T-cell (primary cell): ENCODE measurements around the gene CLCNKB. TPM values are rescaled to one million over a fixed set of nuclear protein-coding genes. Genes with fewer than 3 reads are reported as not detected.

Experiments
- ATAC-seq, 4 experiments: fragments of 200-7000 bp in 3 of 4; fragments of 150-1000 bp in 1 of 4; cut with Tn5 transposase; replicated peaks in 1 of 4; 1 replicate in 3 of 4; 2 replicates in 1 of 4; pipeline ENCODE4 v1.10.0; 2021; ENCODE audit warnings: moderate library complexity in 3 of 4, mild to moderate bottlenecking in 2 of 4, moderate number of reproducible peaks in 1 of 4
- CTCF ChIA-PET, 2 donors: fragments of 300-600 bp; sonication (Branson Sonifier 250); formaldehyde crosslinking; loops; one replicate each; lab custom pipeline; 2022; ENCODE audit warnings: antibody characterized with exemption in 2 of 2; lab: Charles Lee
- POLR2A ChIA-PET, 2 donors: fragments of 300-600 bp; sonication (Branson Sonifier 250); formaldehyde crosslinking; loops; one replicate each; lab custom pipeline; 2022; ENCODE audit warnings: antibody characterized with exemption in 2 of 2; lab: Charles Lee
- DNase-seq, 35 experiments: peaks; one replicate each; pipeline versions ENCODE4 v3.0.0 to v3.0.0-alpha.2; 2013 to 2023
- H3K27ac ChIP-seq: one replicate; pipeline ENCODE4 v1.5.1; 2013; ENCODE audit warnings: low read length
- H3K27me3 ChIP-seq, 2 experiments: replicated peaks in 1 of 2; 1 replicate in 1 of 2; 2 replicates in 1 of 2; pipeline versions ENCODE4 v1.6.1 to v1.7.0; 2013; ENCODE audit warnings: low read length in 1 of 2, mixed read lengths in 1 of 2; ENCODE audit not compliant: control insufficient read depth in 2 of 2, insufficient read depth in 2 of 2; ENCODE audit errors: extremely low read depth in 1 of 2
- H3K36me3 ChIP-seq, 2 donors: 1 replicate in 1 of 2; 2 replicates in 1 of 2; pipeline versions ENCODE4 v1.6.1 to v1.7.0; 2013; ENCODE audit warnings: low read length in 1 of 2; ENCODE audit not compliant: control insufficient read depth in 2 of 2, insufficient read depth in 1 of 2; ENCODE audit errors: extremely low read depth in 1 of 2
- H3K4me1 ChIP-seq, 2 experiments: 1 replicate in 1 of 2; 2 replicates in 1 of 2; pipeline versions ENCODE4 v1.6.1 to v1.7.0; 2013; ENCODE audit warnings: low read length in 2 of 2, mixed read lengths in 1 of 2; ENCODE audit not compliant: insufficient read depth in 2 of 2, control insufficient read depth in 1 of 2; ENCODE audit errors: extremely low read depth in 1 of 2
- H3K4me3 ChIP-seq, 2 donors: 1 replicate in 1 of 2; 2 replicates in 1 of 2; pipeline versions ENCODE4 v1.5.1 to v1.7.0; 2013; ENCODE audit warnings: mild to moderate bottlenecking in 2 of 2, low read length in 1 of 2, moderate library complexity in 1 of 2; ENCODE audit not compliant: control insufficient read depth in 1 of 2; ENCODE audit errors: extremely low read depth in 1 of 2
- H3K9me3 ChIP-seq: 2 replicates; pipeline ENCODE4 v1.7.0; 2013
- H3K27ac Mint-ChIP-seq, 2 donors: one replicate each; pipeline ENCODE4 v1.8.0; 2020 to 2021; ENCODE audit warnings: mild to moderate bottlenecking in 2 of 2, mixed read lengths in 2 of 2
- H3K27me3 Mint-ChIP-seq, 2 donors: one replicate each; pipeline ENCODE4 v1.8.0; 2021 to 2022; ENCODE audit warnings: mixed read lengths in 2 of 2
- H3K36me3 Mint-ChIP-seq: one replicate; pipeline ENCODE4 v1.8.0; 2021; ENCODE audit warnings: mixed read lengths
- H3K4me1 Mint-ChIP-seq, 3 donors: one replicate each; pipeline ENCODE4 v1.8.0; 2020 to 2022; ENCODE audit warnings: mixed read lengths in 3 of 3, mild to moderate bottlenecking in 1 of 3
- H3K4me3 Mint-ChIP-seq, 3 donors: one replicate each; pipeline ENCODE4 v1.8.0; 2020 to 2022; ENCODE audit warnings: mild to moderate bottlenecking in 3 of 3, mixed read lengths in 3 of 3, moderate library complexity in 3 of 3
- H3K9me3 Mint-ChIP-seq, 3 donors: one replicate each; pipeline ENCODE4 v1.8.0; 2020 to 2022; ENCODE audit warnings: mixed read lengths in 3 of 3
- WGBS: methylation state at CpG from one replicate; pipeline ENCODE4 v1.1.5; 2013; ENCODE audit warnings: missing lambda C conversion rate; ENCODE audit not compliant: insufficient coverage; 5-methylcytosine and 5-hydroxymethylcytosine counted together
- total RNA-seq, 35 experiments: library from RNA in 6 of 35; stranded (reverse) in 6 of 35; fragments of 120-200 nt in 1 of 35; gene quantifications; one replicate each; pipeline versions ENCODE4 v1.2.1 to v1.2.4 and lab custom pipeline; 2013 to 2026

CLCNKB gene
- total RNA-seq, 5 donors from 2014 or later (not counting 1 experiment from before 2014, with no cell fraction given), result not detected

- H3K27me3 Mint-ChIP-seq, result no peaks in the 10 kb centered on the region
- no peak for ATAC-seq
- POLR2A ChIA-PET, result no interaction called here
- no peak overlapping the region for H3K27ac ChIP-seq
- no peaks in the 10 kb centered on the region for H3K36me3 ChIP-seq
- no peaks in the 10 kb centered on the region for H3K4me1 Mint-ChIP-seq
- H3K36me3 Mint-ChIP-seq, result no peaks in the 10 kb centered on the region
- H3K4me3 Mint-ChIP-seq, result no peak overlapping the region
- H3K4me3 ChIP-seq, result no peak overlapping the region
- H3K9me3 ChIP-seq, result no peaks in the 10 kb centered on the region
- H3K27me3 ChIP-seq, result peaks cover 0 to 20% of the 10 kb centered on the region in 2 experiments
- DNase-seq, result no peak
- WGBS, result 80% methylated on average over 10 of the region's 17 CpGs
- no peaks in the 10 kb centered on the region for H3K9me3 Mint-ChIP-seq
- no peaks in the 10 kb centered on the region for H3K4me1 ChIP-seq
- CTCF ChIA-PET, result no interaction called here
- H3K27ac Mint-ChIP-seq, result no peak overlapping the region
Observed at GRCh38 chr1:16088351-16088911, 44.8 kb downstream of the CLCNKB start.

GRCh38 chr1:16088996-16089395 is 45.4 kb downstream of the CLCNKB start:
- Histone ChIP-seq H3K27me3 (peaks cover 0 to 20% of the 10 kb centered on the region in 2 experiments), H3K4me1 (no peaks in the 10 kb centered on the region), H3K27ac (no peak overlapping the region), H3K36me3 (no peaks in the 10 kb centered on the region), H3K9me3 (no peaks in the 10 kb centered on the region), H3K4me3 (no peak overlapping the region)
- H3K27ac Mint-ChIP-seq, result no peak overlapping the region
- CTCF ChIA-PET, result no interaction called here
- DNase-seq (no peak), ATAC-seq (no peak)
- H3K4me3 Mint-ChIP-seq, result no peak overlapping the region
- H3K27me3 Mint-ChIP-seq, result no peaks in the 10 kb centered on the region
- POLR2A ChIA-PET, result no interaction called here
- no peaks in the 10 kb centered on the region for H3K36me3 Mint-ChIP-seq
- H3K4me1 Mint-ChIP-seq, result no peaks in the 10 kb centered on the region
- 93% methylated on average over 6 of the region's 9 CpGs for WGBS
- H3K9me3 Mint-ChIP-seq, result no peaks in the 10 kb centered on the region

GRCh38 chr1:16090076-16090826 is 46.7 kb downstream of the CLCNKB start:
- no peaks in the 10 kb centered on the region for H3K9me3 Mint-ChIP-seq
- peaks cover 0 to 21% of the 10 kb centered on the region in 2 experiments for H3K27me3 ChIP-seq
- H3K9me3 ChIP-seq, result no peaks in the 10 kb centered on the region
- no peak for DNase-seq
- no peaks in the 10 kb centered on the region for H3K4me1 ChIP-seq
- H3K4me3 Mint-ChIP-seq, result no peak overlapping the region
- no peaks in the 10 kb centered on the region for H3K4me1 Mint-ChIP-seq
- ChIA-PET CTCF (no interaction called here), POLR2A (no interaction called here)
- H3K27me3 Mint-ChIP-seq, result no peaks in the 10 kb centered on the region
- no peak overlapping the region for H3K27ac Mint-ChIP-seq
- WGBS, result 82% methylated on average over 2 of the region's 5 CpGs
- no peak overlapping the region for H3K4me3 ChIP-seq
- H3K36me3 ChIP-seq, result no peaks in the 10 kb centered on the region
- ATAC-seq, result no peak
- no peak overlapping the region for H3K27ac ChIP-seq
- no peaks in the 10 kb centered on the region for H3K36me3 Mint-ChIP-seq

- no peak overlapping the region for H3K27ac Mint-ChIP-seq
Observed at GRCh38 chr1:16091296-16091695, 47.7 kb downstream of the CLCNKB start.

GRCh38 chr1:16092097-16092922 is 48.7 kb downstream of the CLCNKB start:
- DNase-seq (no peak), ATAC-seq (no peak)
- Mint-ChIP-seq H3K9me3 (no peaks in the 10 kb centered on the region), H3K4me1 (no peaks in the 10 kb centered on the region), H3K4me3 (no peak overlapping the region), H3K27me3 (peaks cover 0 to 6% of the 10 kb centered on the region in 2 donors), H3K36me3 (no peaks in the 10 kb centered on the region), H3K27ac (no peak overlapping the region)
- ChIA-PET POLR2A (no interaction called here), CTCF (no interaction called here)
- Histone ChIP-seq H3K27ac (no peak overlapping the region), H3K9me3 (no peaks in the 10 kb centered on the region), H3K27me3 (peaks cover 0 to 32% of the 10 kb centered on the region in 2 experiments), H3K36me3 (no peaks in the 10 kb centered on the region), H3K4me3 (no peak overlapping the region), H3K4me1 (no peaks in the 10 kb centered on the region)
- 86% methylated on average over 16 of the region's 18 CpGs for WGBS

More at GRCh38 chr1:16091296-16091695, 47.7 kb downstream of the CLCNKB start:
- no peaks in the 10 kb centered on the region for H3K36me3 ChIP-seq
- DNase-seq (no peak), ATAC-seq (no peak)
- Mint-ChIP-seq H3K9me3 (no peaks in the 10 kb centered on the region), H3K4me3 (no peak overlapping the region), H3K36me3 (no peaks in the 10 kb centered on the region), H3K27me3 (peaks cover 0 to 3% of the 10 kb centered on the region in 2 donors), H3K4me1 (no peaks in the 10 kb centered on the region)
- ChIA-PET CTCF (no interaction called here), POLR2A (no interaction called here)
- no peaks in the 10 kb centered on the region for H3K4me1 ChIP-seq
- no peak overlapping the region for H3K27ac ChIP-seq
- no peaks in the 10 kb centered on the region for H3K9me3 ChIP-seq
- no peak overlapping the region for H3K4me3 ChIP-seq
- WGBS, result 93% methylated on average over 3 of the region's 8 CpGs
- peaks cover 0 to 29% of the 10 kb centered on the region in 2 experiments for H3K27me3 ChIP-seq

- H3K9me3 ChIP-seq, result no peaks in the 10 kb centered on the region
- 100% methylated on average over 3 of the region's 9 CpGs for WGBS
- POLR2A ChIA-PET, result no interaction called here
- H3K4me1 ChIP-seq, result no peaks in the 10 kb centered on the region
- DNase-seq (no peak), ATAC-seq (no peak)
- H3K27ac Mint-ChIP-seq, result no peak overlapping the region
- H3K4me3 ChIP-seq, result no peak overlapping the region
- H3K4me1 Mint-ChIP-seq, result no peaks in the 10 kb centered on the region
- peaks cover 0 to 6% of the 10 kb centered on the region in 2 donors for H3K27me3 Mint-ChIP-seq
- H3K27me3 ChIP-seq, result peaks cover 0 to 28% of the 10 kb centered on the region in 2 experiments
- no peaks in the 10 kb centered on the region for H3K36me3 Mint-ChIP-seq
- no peaks in the 10 kb centered on the region for H3K36me3 ChIP-seq
- CTCF ChIA-PET, result no interaction called here
- no peak overlapping the region for H3K4me3 Mint-ChIP-seq
- no peaks in the 10 kb centered on the region for H3K9me3 Mint-ChIP-seq
- no peak overlapping the region for H3K27ac ChIP-seq
Observed at GRCh38 chr1:16092923-16093511, 49.4 kb downstream of the CLCNKB start.
